B cell (primary cell): ENCODE results near the gene PTPN7.

Experiments
- EZH2 ChIP-seq: IDR thresholded peaks from 2 replicates; pipeline ENCODE4 v1.6.1; 2012; ENCODE audit warnings: borderline replicate concordance, low read depth, mild to moderate bottlenecking, moderate library complexity, low read length; ENCODE audit not compliant: insufficient read depth, poor library complexity, severe bottlenecking
- TF ChIP-seq, protein P1 (sequence below): fragments of 200-600 bp; IDR thresholded peaks from one replicate; pipeline ENCODE4 v1.8.0; 2022; ENCODE audit warnings: antibody characterized with exemption, mild to moderate bottlenecking

DNA sequence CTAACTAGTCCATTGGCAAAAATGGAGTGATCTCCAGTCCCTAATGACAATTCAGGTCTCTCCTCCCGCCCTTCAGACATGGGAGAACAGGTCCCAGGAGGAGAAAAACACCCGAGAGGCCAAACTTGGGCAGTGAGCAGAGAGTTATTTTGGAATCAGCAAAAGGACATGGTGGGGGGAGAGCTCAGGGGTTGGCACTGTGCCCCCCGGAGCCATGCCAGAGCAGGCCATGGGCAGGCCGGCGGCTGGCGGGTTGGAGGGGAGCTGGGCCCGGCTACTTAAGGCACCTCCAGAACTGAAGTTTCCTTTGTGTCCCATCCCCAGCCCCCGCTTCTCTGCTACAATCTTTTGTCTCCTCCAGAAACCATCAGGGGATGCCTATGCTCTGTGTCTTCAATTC lies 40.3 kb upstream of the PTPN7 start:
- TF ChIP-seq EZH2 = no peak
- TF ChIP-seq, protein P1, sequence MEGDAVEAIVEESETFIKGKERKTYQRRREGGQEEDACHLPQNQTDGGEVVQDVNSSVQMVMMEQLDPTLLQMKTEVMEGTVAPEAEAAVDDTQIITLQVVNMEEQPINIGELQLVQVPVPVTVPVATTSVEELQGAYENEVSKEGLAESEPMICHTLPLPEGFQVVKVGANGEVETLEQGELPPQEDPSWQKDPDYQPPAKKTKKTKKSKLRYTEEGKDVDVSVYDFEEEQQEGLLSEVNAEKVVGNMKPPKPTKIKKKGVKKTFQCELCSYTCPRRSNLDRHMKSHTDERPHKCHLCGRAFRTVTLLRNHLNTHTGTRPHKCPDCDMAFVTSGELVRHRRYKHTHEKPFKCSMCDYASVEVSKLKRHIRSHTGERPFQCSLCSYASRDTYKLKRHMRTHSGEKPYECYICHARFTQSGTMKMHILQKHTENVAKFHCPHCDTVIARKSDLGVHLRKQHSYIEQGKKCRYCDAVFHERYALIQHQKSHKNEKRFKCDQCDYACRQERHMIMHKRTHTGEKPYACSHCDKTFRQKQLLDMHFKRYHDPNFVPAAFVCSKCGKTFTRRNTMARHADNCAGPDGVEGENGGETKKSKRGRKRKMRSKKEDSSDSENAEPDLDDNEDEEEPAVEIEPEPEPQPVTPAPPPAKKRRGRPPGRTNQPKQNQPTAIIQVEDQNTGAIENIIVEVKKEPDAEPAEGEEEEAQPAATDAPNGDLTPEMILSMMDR = no peak
